ENCODE measurements around the gene MCMBP. TPM values are rescaled to one million over a fixed set of nuclear protein-coding genes. Genes with fewer than 3 reads are reported as not detected.

Gene MCMBP
- total and polyA plus RNA-seq, 2 donors (not counting 1 experiment from before 2014, with no cell fraction given): 27.1 to 36.0 TPM

- peaks cover 19% of the 10 kb centered on the region for H3K4me1 Mint-ChIP-seq
- H3K27me3 Mint-ChIP-seq: no peaks in the 10 kb centered on the region
- H3K36me3 ChIP-seq (replicated peaks in 1 of 2; ENCODE audit: control extremely low read depth in 1 of 2, control insufficient read depth in 1 of 2, extremely low read depth in 1 of 2, insufficient read depth in 2 of 2, low read length in 1 of 2): peaks cover 8 to 57% of the 10 kb centered on the region in 2 experiments
- peak overlapping the region; percentile 47 to 87 for H3K27ac ChIP-seq (ENCODE audit: low read length in 2 of 2)
- H3K9me3 ChIP-seq (ENCODE audit: control extremely low read depth in 1 of 3, control insufficient read depth in 2 of 3, insufficient read depth in 1 of 3, low read length in 2 of 3): no peaks in the 10 kb centered on the region
- no peaks in the 10 kb centered on the region for H4K20me1 ChIP-seq (ENCODE audit: control insufficient read depth, insufficient read depth, low read length, poor library complexity, severe bottlenecking)
- POLR2A ChIA-PET: no interaction called here
- CTCF ChIA-PET: interaction anchor here (1.0 kb wide), 1 partner anchor 46 kb away, joined by 3 read pairs; no protein-coding TSS in a partner anchor
- ATAC-seq (ENCODE audit: low read depth) (no peak), DNase-seq (no peak)
- intact Hi-C loops (cut with micrococcal nuclease): loop anchor here (1.0 kb wide), 1 partner anchor 46 kb away; no protein-coding TSS in a partner anchor
- no peak for TF ChIP-seq CTCF (IDR thresholded peaks at IDR 0.05)
- TF ChIP-seq EZH2 (IDR thresholded peaks at IDR 0.05; ENCODE audit: borderline replicate concordance, insufficient read depth, low read depth, low read length, poor library complexity, severe bottlenecking): no peak
- peak overlapping the region; percentile 47 for H2AFZ ChIP-seq (ENCODE audit: insufficient read depth, low read depth, low read length, poor library complexity, severe bottlenecking)
- no peaks in the 10 kb centered on the region for H3K9me3 Mint-ChIP-seq (ENCODE audit: insufficient read depth)
- H3K79me2 ChIP-seq (ENCODE audit: control insufficient read depth, insufficient read depth, low read length): peaks cover 2% of the 10 kb centered on the region
- H3K27ac Mint-ChIP-seq: peak overlapping the region; percentile 61
- H3K9ac ChIP-seq (ENCODE audit: low read length): peak overlapping the region; percentile 32
- peak overlapping the region in 1 of 5 experiments; percentile 6 for H3K4me3 ChIP-seq (ENCODE audit: control extremely low read depth in 1 of 5, extremely low read depth in 1 of 5, insufficient read depth in 1 of 5, low read depth in 2 of 5, low read length in 4 of 5)
- H3K27me3 ChIP-seq (replicated peaks in 1 of 4; ENCODE audit: control extremely low read depth in 1 of 4, control insufficient read depth in 3 of 4, insufficient read depth in 4 of 4, low read length in 3 of 4): no peaks in the 10 kb centered on the region
- peak overlapping the region; percentile 54 for H3K4me2 ChIP-seq (replicated peaks; ENCODE audit: low read depth, low read length, poor library complexity, severe bottlenecking)
- H3K4me3 Mint-ChIP-seq: no peak overlapping the region
- peaks cover 6 to 20% of the 10 kb centered on the region in 2 donors for H3K4me1 ChIP-seq (ENCODE audit: control insufficient read depth in 2 of 2, insufficient read depth in 2 of 2, low read length in 2 of 2)
- 96% methylated on average over 3 of the region's 3 CpGs for WGBS (ENCODE audit: insufficient coverage)
Measured at GRCh38 chr10:119919271-119919670, 46.6 kb upstream of the MCMBP start.

GRCh38 chr10:119917777-119918176, 45.1 kb upstream of the MCMBP start:
- peaks cover 19% of the 10 kb centered on the region for H3K4me1 Mint-ChIP-seq
- H3K36me3 ChIP-seq (replicated peaks in 1 of 2; ENCODE audit: control extremely low read depth in 1 of 2, control insufficient read depth in 1 of 2, extremely low read depth in 1 of 2, insufficient read depth in 2 of 2, low read length in 1 of 2): peaks cover 12 to 61% of the 10 kb centered on the region in 2 experiments
- TF ChIP-seq EZH2 (IDR thresholded peaks at IDR 0.05; ENCODE audit: borderline replicate concordance, insufficient read depth, low read depth, low read length, poor library complexity, severe bottlenecking): no peak
- no peak for TF ChIP-seq CTCF (IDR thresholded peaks at IDR 0.05)
- no peaks in the 10 kb centered on the region for H3K9me3 ChIP-seq (ENCODE audit: control extremely low read depth in 1 of 3, control insufficient read depth in 2 of 3, insufficient read depth in 1 of 3, low read length in 2 of 3)
- H3K27ac ChIP-seq (ENCODE audit: low read length in 2 of 2): no peak overlapping the region
- H3K4me3 Mint-ChIP-seq: no peak overlapping the region
- ChIA-PET CTCF (no interaction called here), POLR2A (no interaction called here)
- no peak for DNase-seq
- no peak overlapping the region for H3K4me3 ChIP-seq (ENCODE audit: control extremely low read depth in 1 of 5, extremely low read depth in 1 of 5, insufficient read depth in 1 of 5, low read depth in 2 of 5, low read length in 4 of 5)
- H4K20me1 ChIP-seq (ENCODE audit: control insufficient read depth, insufficient read depth, low read length, poor library complexity, severe bottlenecking): no peaks in the 10 kb centered on the region
- H3K4me2 ChIP-seq (replicated peaks; ENCODE audit: low read depth, low read length, poor library complexity, severe bottlenecking): no peak overlapping the region
- WGBS (ENCODE audit: insufficient coverage): no CpG with 5 or more reads among the region's 3 CpGs
- intact Hi-C loops (cut with micrococcal nuclease): no loop called here
- peaks cover 6 to 20% of the 10 kb centered on the region in 2 donors for H3K4me1 ChIP-seq (ENCODE audit: control insufficient read depth in 2 of 2, insufficient read depth in 2 of 2, low read length in 2 of 2)
- no peaks in the 10 kb centered on the region for H3K27me3 ChIP-seq (replicated peaks in 1 of 4; ENCODE audit: control extremely low read depth in 1 of 4, control insufficient read depth in 3 of 4, insufficient read depth in 4 of 4, low read length in 3 of 4)
- H3K27ac Mint-ChIP-seq: no peak overlapping the region
- ATAC-seq (ENCODE audit: low read depth): no peak
- peaks cover 2% of the 10 kb centered on the region for H3K79me2 ChIP-seq (ENCODE audit: control insufficient read depth, insufficient read depth, low read length)
- H3K9ac ChIP-seq (ENCODE audit: low read length): no peak overlapping the region
- H2AFZ ChIP-seq (ENCODE audit: insufficient read depth, low read depth, low read length, poor library complexity, severe bottlenecking): no peak overlapping the region
- H3K27me3 Mint-ChIP-seq: no peaks in the 10 kb centered on the region
- no peaks in the 10 kb centered on the region for H3K9me3 Mint-ChIP-seq (ENCODE audit: insufficient read depth)

Data from B cell (primary cell).